Colon (tissue), 2 donors: ENCODE data around the gene EBF3.

Source experiments
- FAIRE-seq: peaks from 2 replicates; lab custom pipeline; 2012; peaks lifted over from hg19 to GRCh38; lab: Jason Lieb, UNC
- donor health status: control.
- donor health status: control.

The EBF3 gene

GRCh38 chr10:129911451-129912165 lies 52.5 kb downstream of the EBF3 start:
- FAIRE-seq: no peak

- no peak for FAIRE-seq
Observed at GRCh38 chr10:129910861-129911260, 53.2 kb downstream of the EBF3 start.

- no peak for FAIRE-seq
Observed at GRCh38 chr10:129909531-129910256, 54.4 kb downstream of the EBF3 start.

- no peak for FAIRE-seq
Observed at GRCh38 chr10:129909080-129909479, 55.0 kb downstream of the EBF3 start.

GRCh38 chr10:129908406-129908805 lies 55.7 kb downstream of the EBF3 start:
- FAIRE-seq: no peak

- FAIRE-seq: no peak
Observed at GRCh38 chr10:129905553-129905952, 58.5 kb downstream of the EBF3 start.

GRCh38 chr10:129904323-129904722 lies 59.8 kb downstream of the EBF3 start:
- FAIRE-seq: no peak

GRCh38 chr10:129901389-129902006 lies 62.6 kb downstream of the EBF3 start:
- FAIRE-seq: no peak

GRCh38 chr10:129900825-129901224 lies 63.2 kb downstream of the EBF3 start:
- FAIRE-seq: no peak

GRCh38 chr10:129899276-129900130 lies 64.6 kb downstream of the EBF3 start:
- FAIRE-seq: no peak

- FAIRE-seq: no peak
Observed at GRCh38 chr10:129898706-129899268, 65.3 kb downstream of the EBF3 start.

- no peak for FAIRE-seq
Observed at GRCh38 chr10:129897871-129898626, 66.0 kb downstream of the EBF3 start.

GRCh38 chr10:129896860-129897200 lies 67.2 kb downstream of the EBF3 start:
- FAIRE-seq: no peak

GRCh38 chr10:129896136-129896859 lies 67.8 kb downstream of the EBF3 start:
- no peak for FAIRE-seq

- no peak for FAIRE-seq
Observed at GRCh38 chr10:129895811-129896135, 68.3 kb downstream of the EBF3 start.

GRCh38 chr10:129894698-129895097 lies 69.4 kb downstream of the EBF3 start:
- FAIRE-seq: no peak

GRCh38 chr10:129893104-129894089 lies 70.7 kb downstream of the EBF3 start:
- FAIRE-seq: no peak

- no peak for FAIRE-seq
Observed at GRCh38 chr10:129892548-129893052, 71.5 kb downstream of the EBF3 start.

- FAIRE-seq: no peak
Observed at GRCh38 chr10:129891806-129892205, 72.3 kb downstream of the EBF3 start.
